ENCODE data around the gene TRIOBP.

Gene TRIOBP

GRCh38 chr22:37726241-37726887 lies 29.5 kb downstream of the TRIOBP start:
- no peak for DNase-seq (ENCODE audit: low spot score)

GRCh38 chr22:37728620-37729019 lies 31.8 kb downstream of the TRIOBP start:
- no peak for DNase-seq (ENCODE audit: low spot score)

GRCh38 chr22:37731804-37732471 lies 35.1 kb downstream of the TRIOBP start:
- DNase-seq (ENCODE audit: low spot score) = no peak

DNA sequence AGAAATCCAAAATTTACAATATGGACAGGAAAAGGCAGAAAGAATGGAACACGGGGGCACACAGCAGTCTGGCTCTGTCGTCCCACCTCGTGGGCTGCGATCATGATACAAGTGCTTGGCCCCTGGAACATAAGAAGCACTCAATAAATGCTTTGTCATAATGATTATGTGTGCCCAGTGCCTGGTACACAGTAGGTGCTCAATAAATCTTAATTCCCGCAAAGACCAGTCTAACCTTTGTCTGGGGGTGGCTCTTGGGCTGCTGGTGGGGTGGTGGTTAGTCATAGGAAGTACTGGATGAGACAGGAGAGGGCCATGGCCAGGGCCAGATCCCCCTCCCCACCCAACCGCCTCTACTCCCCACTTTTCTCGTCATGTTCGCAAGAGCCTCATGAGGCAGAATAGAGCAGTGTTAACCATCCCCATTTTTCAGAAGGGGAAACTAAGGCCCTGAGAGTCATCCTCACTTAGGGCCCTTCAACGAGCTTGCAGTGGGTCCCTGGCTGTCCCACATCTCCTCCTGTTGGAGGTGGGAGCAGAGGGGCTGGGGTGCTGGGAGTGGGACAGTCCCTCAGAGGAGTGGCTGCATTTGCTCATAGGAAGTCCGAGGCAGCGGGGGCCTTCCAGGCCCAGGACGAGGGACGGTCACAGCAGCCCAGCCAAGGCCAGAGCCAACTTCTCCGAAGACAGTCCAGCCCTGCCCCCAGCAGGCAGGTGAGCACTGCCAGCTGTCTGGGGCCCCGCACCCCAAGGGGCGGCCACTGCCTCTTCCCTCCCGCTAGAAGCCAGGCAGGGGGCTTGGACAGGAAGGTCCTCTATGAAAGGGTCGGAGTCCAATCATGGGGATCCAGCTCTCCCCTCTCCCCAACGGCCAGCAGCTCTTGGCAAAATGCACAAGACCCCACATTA lies 36.1 kb downstream of the TRIOBP start:
- no peak for DNase-seq (ENCODE audit: low spot score)

- DNase-seq (ENCODE audit: low spot score) = no peak
Measured at GRCh38 chr22:37733625-37734401, 37.0 kb downstream of the TRIOBP start.

- no peak for DNase-seq (ENCODE audit: low spot score)
Measured at GRCh38 chr22:37734402-37734700, 37.5 kb downstream of the TRIOBP start.

- DNase-seq (ENCODE audit: low spot score) = peak; percentile 38
Measured at GRCh38 chr22:37734964-37735451, 38.2 kb downstream of the TRIOBP start.

DNA sequence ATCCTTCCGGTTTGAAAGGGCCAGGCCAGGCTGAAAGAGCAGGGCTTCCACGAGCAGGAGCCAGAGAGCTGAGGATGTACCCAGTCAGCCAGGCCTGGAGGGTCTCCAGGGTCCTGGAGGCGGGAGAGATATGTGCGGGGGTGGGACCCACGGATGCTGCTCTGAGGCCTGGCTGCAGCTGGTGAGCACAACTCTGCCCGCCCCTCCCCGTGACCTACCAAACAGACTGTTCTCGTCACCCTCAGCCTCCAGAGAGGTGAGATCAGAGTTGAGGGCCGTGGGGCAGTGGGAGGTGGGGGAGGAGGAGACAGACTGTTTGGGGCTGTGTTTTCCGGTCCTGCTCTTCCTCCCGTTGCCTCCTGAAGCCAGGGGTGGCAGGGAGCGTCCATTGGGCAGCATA lies 42.2 kb downstream of the TRIOBP start:
- DNase-seq (ENCODE audit: low spot score) = no peak

DNA sequence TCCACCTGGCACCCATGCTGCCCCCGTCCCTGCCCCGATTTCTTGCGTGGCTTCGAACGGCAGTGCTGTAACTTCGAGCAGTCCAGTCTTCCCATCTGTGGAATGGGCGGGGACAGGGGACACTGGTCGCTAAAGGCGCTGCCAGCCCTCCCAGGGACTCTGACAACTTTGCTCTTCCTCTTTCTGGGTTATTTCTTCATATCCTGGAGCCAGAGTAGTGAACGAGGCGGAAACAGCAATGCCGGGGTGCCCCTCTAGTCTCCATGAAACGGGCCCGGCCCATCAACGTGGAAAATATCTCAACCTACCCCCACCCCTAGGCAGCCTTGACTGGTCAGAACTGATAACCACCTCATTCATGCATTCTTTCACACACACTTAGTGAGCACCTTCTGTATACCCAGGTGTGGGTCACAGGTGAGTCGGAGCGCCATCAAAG lies 42.8 kb downstream of the TRIOBP start:
- peak; percentile 38 for DNase-seq (ENCODE audit: low spot score)

DNA sequence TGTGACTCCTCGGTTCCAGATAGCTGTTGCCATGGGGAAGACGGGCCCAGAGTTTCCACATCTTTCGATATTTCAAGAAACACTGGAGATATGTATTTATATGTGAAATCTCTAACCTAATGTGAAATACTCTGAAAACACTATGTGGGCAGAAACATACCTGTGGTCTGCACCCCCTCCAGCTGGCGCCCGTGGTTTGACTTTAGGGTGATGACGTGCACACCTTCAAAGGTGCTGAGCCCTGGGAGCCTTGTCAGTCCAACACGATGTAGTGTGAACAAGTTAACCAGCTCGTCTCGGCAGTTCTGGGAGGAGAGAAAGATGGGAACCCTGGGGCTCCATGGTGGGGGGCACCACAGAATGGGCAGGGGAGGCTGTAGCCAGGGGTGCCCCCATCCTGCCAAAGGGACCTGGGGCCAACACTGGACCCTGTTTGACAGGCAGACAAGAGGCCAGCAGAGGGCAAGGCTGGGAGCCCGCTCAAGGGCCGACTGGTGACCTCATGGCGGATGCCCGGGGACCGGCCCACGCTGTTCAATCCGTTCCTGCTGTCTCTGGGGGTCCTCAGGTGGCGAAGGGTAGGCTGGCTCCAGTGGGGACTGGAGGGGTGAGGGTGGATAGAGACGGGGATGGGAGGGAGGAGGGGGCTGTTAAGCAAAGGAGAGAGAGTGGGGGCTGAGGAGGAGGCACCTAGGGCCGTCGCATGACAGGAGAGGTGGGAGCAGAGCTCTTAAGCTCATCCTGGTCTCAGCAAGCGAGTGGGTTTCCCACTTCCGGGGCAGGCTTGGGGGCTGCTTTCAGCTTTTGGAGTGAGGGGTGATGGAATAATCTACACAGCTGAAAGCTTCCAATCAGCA lies 43.8 kb downstream of the TRIOBP start:
- DNase-seq (ENCODE audit: low spot score) = no peak

DNA sequence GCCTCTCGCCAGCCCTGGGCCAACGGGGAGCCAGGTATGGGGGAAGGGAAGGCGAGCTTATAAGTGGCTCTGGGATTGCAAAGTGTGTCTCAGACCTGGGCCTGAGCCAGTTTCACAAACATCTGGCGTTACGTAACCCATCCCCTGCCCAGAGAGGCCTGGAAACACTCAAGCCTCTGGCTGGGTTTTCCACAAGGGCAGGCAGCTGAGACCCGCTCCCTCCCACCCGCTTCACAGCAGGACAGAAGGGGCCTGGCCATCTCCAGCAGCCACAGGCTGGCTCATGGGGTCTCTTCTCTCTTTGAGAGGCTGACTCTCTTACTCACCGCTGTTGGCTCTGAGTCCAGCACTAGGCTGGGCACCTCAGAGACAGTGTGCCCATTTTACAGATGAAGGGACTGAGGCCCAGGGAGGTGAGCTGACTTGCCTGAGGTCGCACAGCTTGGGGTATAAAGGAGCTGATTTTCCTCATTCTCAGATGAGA lies 44.5 kb downstream of the TRIOBP start:
- DNase-seq (ENCODE audit: low spot score) = peak; percentile 41

GRCh38 chr22:37742376-37743171 lies 45.7 kb downstream of the TRIOBP start:
- DNase-seq (ENCODE audit: low spot score) = no peak

DNA sequence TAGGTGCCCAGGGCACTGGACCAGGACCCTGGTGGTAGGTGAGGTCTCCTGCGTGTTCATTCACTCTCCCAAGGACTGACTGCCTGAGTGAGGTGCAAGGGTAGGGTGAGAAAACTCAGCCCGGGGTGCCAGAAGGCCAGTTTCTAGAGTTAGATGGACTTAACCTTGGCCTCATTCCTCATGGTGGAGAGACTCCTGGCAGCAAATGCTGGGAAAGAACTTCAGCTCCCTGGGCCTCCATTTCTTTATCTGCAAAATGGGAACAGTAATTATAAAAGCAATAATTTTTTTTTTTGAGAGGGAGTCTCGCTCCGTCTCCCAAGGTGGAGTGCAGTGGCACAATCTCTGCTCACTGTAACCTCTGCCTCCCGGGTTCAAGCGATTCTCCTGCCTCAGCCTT lies 47.7 kb downstream of the TRIOBP start:
- DNase-seq (ENCODE audit: low spot score) = no peak

DNA sequence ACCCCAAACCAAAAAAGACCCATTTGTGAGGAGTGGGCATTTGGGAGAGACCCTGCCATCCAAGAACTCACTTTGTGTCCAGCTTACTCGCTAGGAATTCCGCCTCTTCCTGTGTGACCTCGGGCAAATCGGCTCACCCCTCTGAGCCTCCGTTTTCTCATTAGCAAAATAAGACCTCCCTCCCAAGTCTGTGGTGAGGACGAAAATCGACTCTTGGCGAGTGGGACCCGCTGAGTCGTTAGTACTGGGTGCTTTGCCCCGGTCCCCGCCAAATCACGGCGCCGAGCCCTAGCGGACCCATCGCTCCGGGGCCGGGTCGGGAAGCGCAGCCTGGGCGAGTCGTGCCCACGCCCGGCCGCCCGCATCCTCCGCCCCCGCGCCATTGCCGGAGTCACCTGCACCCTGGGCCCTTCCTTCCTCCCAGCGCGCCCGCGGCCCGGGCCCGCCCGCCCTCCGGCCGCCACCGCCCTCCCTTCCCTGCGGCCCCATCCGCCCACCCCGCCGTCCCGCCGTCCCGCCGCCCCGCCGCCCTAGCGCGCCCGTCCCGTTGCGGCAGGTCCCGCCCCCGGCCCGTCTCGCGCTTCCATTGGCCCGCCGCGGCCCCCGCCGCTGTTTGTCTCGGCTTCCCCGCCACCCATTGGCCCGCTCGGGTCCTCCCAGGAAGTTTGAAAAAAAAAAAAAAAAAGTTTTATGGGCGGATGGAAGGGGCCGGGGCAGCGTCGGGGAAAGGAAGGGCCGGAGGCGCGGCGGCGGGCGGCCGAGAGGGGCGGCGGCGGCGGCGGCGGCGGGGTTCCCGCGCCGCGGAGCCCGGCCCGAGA lies 48.9 kb downstream of the TRIOBP start:
- DNase-seq (ENCODE audit: low spot score) = peak; percentile 82

- DNase-seq (ENCODE audit: low spot score) = no peak
Measured at GRCh38 chr22:37746366-37747079, 49.7 kb downstream of the TRIOBP start.

DNA sequence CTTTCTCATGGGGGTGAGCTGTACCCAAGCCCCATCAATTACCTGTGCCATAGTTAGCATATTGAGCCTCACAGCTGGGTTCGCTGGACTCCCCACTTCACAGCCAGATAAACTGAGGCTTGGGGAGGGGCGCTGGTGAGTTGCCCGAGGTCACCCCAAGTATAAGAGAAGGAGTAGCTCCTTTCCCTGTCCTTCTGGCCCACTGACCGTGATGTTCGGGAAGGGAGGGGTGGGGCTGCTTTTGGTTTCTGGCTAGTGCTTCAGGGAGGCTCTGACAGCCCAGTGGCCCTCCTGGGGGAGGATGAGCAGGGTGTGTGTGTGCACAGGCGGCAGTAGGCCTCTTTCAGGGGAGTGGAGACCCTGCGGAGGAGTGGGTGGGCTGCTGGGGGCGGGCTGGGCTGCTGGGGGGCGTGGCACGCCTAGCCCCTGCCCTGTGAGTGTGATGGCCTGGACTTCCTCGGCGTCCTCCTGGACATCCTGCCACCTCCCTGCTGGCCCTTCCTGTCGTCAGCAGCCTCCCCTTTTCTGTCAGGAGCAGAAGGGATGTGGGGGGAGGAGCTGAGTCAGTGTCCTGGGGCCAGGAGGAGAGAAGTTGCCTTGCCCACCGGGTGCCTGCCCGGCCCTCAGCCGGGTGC lies 50.3 kb downstream of the TRIOBP start:
- no peak for DNase-seq (ENCODE audit: low spot score)

- no peak for DNase-seq (ENCODE audit: low spot score)
Measured at GRCh38 chr22:37747715-37748100, 50.9 kb downstream of the TRIOBP start.

DNA sequence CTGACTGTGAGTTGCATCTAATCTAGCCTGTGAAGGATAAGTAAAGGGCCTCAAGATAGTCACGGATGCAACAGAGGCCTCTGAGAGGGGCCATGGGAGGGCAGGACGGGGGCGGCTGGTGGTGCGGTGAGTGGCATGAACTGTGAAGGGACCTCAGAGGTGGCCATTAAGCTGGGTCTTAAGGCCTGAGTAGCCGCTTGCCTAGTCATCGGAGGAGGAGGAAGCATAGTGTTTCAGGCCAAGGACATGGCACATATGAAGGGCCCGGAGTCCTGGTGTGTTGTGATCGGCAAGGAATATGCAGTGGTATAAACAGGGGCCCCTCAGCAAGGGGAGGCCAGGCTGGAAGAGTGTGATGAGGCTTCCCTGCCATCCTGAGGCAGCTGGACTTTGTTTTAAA lies 51.8 kb downstream of the TRIOBP start:
- DNase-seq (ENCODE audit: low spot score) = no peak

All from pons (tissue), 1 donor.